Panc1 (cell line): Measurements from ENCODE around the gene ADAM12. TPM values are rescaled to one million over a fixed set of nuclear protein-coding genes. Genes with fewer than 3 reads are reported as not detected.
"Not testable (repeated sequence)": the region's sequence is repeated elsewhere in the genome, so short reads cannot be mapped to it uniquely, and the experiment has no call there.

Source experiments
- ATAC-seq: fragments of 200-7000 bp; cut with Tn5 transposase; 2 replicates; pipeline ENCODE4 v1.9.1; 2020; ENCODE audit warnings: mild to moderate bottlenecking, moderate library complexity
- BruUV-seq: library from RNA; stranded (reverse); fragments of 400-500 nt; replicated peaks from 2 replicates; lab custom pipeline; 2021; lab: Mats Ljungman, UMichigan
- CTCF ChIA-PET: fragments of 300-600 bp; sonication (Branson Sonifier 250); formaldehyde crosslinking; loops from one replicate; lab custom pipeline; 2022; ENCODE audit warnings: antibody characterized with exemption; lab: Charles Lee
- POLR2A ChIA-PET: fragments of 300-600 bp; sonication (Branson Sonifier 250); formaldehyde crosslinking; loops from one replicate; lab custom pipeline; 2022; ENCODE audit warnings: antibody characterized with exemption; lab: Charles Lee
- DNase-seq: peaks from one replicate; pipeline ENCODE4 v3.0.0-alpha.2; 2010; ENCODE audit warnings: low read depth, low spot score
- H3K27ac ChIP-seq: 2 replicates; pipeline ENCODE4 v1.5.1; 2011; ENCODE audit warnings: mild to moderate bottlenecking, low read length, inconsistent platforms
- H3K27me3 ChIP-seq: fragments of 200-500 bp; sonication (Bioruptor generic); 2 replicates; pipeline ENCODE4 v1.6.0; 2014; ENCODE audit warnings: low read length, inconsistent platforms; ENCODE audit not compliant: control insufficient read depth, insufficient read depth
- H3K36me3 ChIP-seq: fragments of 200-500 bp; sonication (Bioruptor generic); 2 replicates; pipeline ENCODE4 v1.5.1; 2014; ENCODE audit warnings: inconsistent platforms, mild to moderate bottlenecking, low read length, moderate library complexity; ENCODE audit not compliant: control insufficient read depth, insufficient read depth
- H3K4me1 ChIP-seq: 2 replicates; pipeline ENCODE4 v1.5.1; 2011; ENCODE audit warnings: inconsistent platforms, mild to moderate bottlenecking, low read length, moderate library complexity; ENCODE audit not compliant: control insufficient read depth, insufficient read depth
- H3K4me3 ChIP-seq, 2 experiments: 2 replicates each; pipeline ENCODE4 v1.5.1; 2011 to 2012; ENCODE audit warnings: low read depth in 2 of 2, low read length in 2 of 2, mild to moderate bottlenecking in 2 of 2, inconsistent platforms in 1 of 2, moderate library complexity in 1 of 2
- H3K9me3 ChIP-seq: fragments of 200-500 bp; sonication (Bioruptor generic); 2 replicates; pipeline ENCODE4 v1.5.1; 2014; ENCODE audit warnings: low read depth, mild to moderate bottlenecking, inconsistent platforms, low read length, moderate library complexity; ENCODE audit not compliant: control insufficient read depth, insufficient read depth
- SIN3A ChIP-seq: IDR thresholded peaks from 2 replicates; pipeline ENCODE4 v1.6.1; 2012; ENCODE audit warnings: low read depth, mild to moderate bottlenecking, low read length, moderate library complexity, borderline replicate concordance; ENCODE audit not compliant: insufficient read depth
- in situ Hi-C: cut with HindIII; loops from 2 replicates; pipeline ENCODE4 v1.10.0; 2016; ENCODE audit warnings: low sequenced_read_pairs, low pct_unique_long_range_greater_than_20kb
- intact Hi-C: fragments of 100-400 bp; cut with micrococcal nuclease; formaldehyde crosslinking; loops from one replicate; pipeline ENCODE4 v1.10.0; 2022; ENCODE audit not compliant: unreplicated experiment
- total RNA-seq: library from RNA; stranded (reverse); gene quantifications from one replicate; pipeline ENCODE4 v1.2.1, GENCODE V29; 2021; ENCODE audit not compliant: unreplicated experiment
- TF ChIP-seq, protein P1 (sequence below), 2 experiments: IDR thresholded peaks; 2 replicates each; pipeline ENCODE4 v1.6.1; 2011 to 2012; ENCODE audit warnings: low read depth in 2 of 2, control low read depth in 1 of 2, low read length in 1 of 2, mild to moderate bottlenecking in 1 of 2, moderate library complexity in 1 of 2; ENCODE audit not compliant: insufficient read depth in 1 of 2
- TF ChIP-seq, protein P2 (sequence below): fragments of 450-650 bp; IDR thresholded peaks from 2 replicates; pipeline ENCODE4 v1.5.1; 2017; ENCODE audit warnings: mild to moderate bottlenecking

ADAM12 gene
- total RNA-seq, 1 experiment from 2014 or later, result 0.10 TPM

DNA sequence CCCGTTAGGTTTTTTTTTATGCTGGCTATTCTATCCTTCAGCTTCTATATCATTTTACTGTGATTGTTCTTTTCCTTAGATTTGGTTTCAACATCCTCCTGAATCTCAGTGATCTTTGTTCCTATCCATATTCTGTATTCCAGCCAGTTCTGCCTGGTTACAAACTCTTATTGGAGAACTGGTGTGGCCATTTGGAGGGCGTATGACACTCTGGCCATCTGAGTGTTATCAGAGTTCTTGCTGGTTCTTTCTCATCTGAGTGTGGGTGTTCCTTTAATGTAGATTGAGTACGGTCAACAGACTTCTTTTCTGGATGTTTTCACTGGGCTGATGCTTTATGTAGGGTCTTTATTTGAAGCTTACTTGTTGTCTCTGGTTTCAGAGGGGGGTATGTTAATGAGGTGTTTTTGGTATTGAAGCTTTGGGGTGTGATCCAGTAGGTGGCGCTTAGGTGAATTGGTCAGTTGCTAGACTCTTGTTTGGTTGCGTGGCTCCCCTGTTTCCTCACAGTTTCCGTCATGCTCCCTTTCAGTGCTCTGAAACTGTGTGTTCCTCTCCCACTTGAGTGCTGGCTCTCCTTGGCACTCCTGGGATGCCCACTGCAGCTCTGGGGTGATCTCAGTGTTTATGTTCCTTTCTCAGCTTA lies 411.2 kb downstream of the ADAM12 start:
- Histone ChIP-seq H3K4me1 (0 out of 2 replicates have a peak, but pooled peaks cover 3% of the 10 kb centered on the region), H3K27ac (no peak overlapping the region), H3K36me3 (no peaks in the 10 kb centered on the region), H3K27me3 (no peaks in the 10 kb centered on the region), H3K9me3 (no peaks in the 10 kb centered on the region), H3K4me3 (no peak overlapping the region)
- no TSS peak for BruUV-seq
- DNase-seq, result no peak
- intact Hi-C loops, result loop anchor here (10.0 kb wide), 1 partner anchor 112 kb away; no protein-coding TSS in a partner anchor
- ATAC-seq, result no peak
- ChIA-PET CTCF (no interaction called here), POLR2A (interaction anchor here (0.5 kb wide), 1 partner anchor 43 kb away, joined by 11 read pairs; no protein-coding TSS in a partner anchor)
- TF ChIP-seq, protein P1, sequence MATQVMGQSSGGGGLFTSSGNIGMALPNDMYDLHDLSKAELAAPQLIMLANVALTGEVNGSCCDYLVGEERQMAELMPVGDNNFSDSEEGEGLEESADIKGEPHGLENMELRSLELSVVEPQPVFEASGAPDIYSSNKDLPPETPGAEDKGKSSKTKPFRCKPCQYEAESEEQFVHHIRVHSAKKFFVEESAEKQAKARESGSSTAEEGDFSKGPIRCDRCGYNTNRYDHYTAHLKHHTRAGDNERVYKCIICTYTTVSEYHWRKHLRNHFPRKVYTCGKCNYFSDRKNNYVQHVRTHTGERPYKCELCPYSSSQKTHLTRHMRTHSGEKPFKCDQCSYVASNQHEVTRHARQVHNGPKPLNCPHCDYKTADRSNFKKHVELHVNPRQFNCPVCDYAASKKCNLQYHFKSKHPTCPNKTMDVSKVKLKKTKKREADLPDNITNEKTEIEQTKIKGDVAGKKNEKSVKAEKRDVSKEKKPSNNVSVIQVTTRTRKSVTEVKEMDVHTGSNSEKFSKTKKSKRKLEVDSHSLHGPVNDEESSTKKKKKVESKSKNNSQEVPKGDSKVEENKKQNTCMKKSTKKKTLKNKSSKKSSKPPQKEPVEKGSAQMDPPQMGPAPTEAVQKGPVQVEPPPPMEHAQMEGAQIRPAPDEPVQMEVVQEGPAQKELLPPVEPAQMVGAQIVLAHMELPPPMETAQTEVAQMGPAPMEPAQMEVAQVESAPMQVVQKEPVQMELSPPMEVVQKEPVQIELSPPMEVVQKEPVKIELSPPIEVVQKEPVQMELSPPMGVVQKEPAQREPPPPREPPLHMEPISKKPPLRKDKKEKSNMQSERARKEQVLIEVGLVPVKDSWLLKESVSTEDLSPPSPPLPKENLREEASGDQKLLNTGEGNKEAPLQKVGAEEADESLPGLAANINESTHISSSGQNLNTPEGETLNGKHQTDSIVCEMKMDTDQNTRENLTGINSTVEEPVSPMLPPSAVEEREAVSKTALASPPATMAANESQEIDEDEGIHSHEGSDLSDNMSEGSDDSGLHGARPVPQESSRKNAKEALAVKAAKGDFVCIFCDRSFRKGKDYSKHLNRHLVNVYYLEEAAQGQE (IDR thresholded peaks at IDR 0.05; ENCODE audit: insufficient read depth in 1 of 2, low read depth in 2 of 2, low read length in 1 of 2), result no peak
- TF ChIP-seq, protein P2, sequence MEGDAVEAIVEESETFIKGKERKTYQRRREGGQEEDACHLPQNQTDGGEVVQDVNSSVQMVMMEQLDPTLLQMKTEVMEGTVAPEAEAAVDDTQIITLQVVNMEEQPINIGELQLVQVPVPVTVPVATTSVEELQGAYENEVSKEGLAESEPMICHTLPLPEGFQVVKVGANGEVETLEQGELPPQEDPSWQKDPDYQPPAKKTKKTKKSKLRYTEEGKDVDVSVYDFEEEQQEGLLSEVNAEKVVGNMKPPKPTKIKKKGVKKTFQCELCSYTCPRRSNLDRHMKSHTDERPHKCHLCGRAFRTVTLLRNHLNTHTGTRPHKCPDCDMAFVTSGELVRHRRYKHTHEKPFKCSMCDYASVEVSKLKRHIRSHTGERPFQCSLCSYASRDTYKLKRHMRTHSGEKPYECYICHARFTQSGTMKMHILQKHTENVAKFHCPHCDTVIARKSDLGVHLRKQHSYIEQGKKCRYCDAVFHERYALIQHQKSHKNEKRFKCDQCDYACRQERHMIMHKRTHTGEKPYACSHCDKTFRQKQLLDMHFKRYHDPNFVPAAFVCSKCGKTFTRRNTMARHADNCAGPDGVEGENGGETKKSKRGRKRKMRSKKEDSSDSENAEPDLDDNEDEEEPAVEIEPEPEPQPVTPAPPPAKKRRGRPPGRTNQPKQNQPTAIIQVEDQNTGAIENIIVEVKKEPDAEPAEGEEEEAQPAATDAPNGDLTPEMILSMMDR, result peak; percentile 67
- TF ChIP-seq SIN3A, result no peak
- in situ Hi-C loops, result no loop called here

DNA sequence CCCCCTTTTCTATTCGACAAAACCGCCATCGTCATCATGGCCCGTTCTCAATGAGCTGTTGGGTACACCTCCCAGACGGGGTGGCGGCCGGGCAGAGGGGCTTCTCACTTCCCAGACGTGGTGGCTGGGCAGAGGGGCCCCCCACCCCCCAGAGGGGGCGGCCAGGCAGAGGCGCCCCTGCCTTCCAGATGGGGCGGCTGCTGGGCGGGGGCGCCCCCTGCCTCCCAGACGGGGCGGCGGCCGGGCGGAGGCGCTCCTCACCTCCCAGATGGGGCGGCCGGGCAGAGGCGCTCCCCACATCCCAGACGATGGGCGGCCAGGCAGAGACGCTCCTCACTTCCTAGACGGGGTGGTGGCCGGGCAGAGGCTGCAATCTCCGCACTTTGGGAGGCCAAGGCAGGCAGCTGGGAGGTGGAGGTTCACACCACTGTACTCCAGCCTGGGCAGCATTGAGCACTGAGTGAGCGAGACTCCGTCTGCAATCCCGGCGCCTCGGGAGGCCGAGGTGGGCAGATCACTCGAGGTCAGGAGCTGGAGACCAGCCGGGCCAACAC lies 418.1 kb downstream of the ADAM12 start:
- H3K4me1 ChIP-seq, CTCF ChIA-PET, in situ Hi-C loops, H3K27me3 ChIP-seq, ATAC-seq, H3K27ac ChIP-seq, POLR2A ChIA-PET, DNase-seq, H3K36me3 ChIP-seq, BruUV-seq, H3K4me3 ChIP-seq, H3K9me3 ChIP-seq: not testable (repeated sequence)
- intact Hi-C loops, result loop anchor here (10.0 kb wide), 1 partner anchor 105 kb away; no protein-coding TSS in a partner anchor

DNA sequence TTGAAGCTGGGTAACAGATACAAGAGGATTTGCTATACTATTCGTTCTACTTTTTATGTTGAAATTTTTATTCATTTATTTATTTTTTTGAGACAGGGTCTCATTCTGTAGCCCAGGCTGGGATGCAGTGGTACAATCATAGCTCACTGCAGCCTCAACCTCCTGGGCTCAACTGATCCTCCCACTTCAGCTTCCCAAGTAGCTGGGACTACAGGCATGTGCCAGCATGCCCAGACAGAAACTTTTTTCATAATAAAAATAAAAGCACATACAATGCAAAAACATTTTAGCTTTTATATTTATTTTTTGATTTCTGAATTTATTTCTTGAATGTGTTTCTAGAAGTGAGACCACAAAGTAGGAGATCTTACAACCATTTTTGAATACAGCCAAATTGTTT lies 420.7 kb downstream of the ADAM12 start:
- ATAC-seq (no peak), DNase-seq (no peak)
- intact Hi-C loops, result no loop called here
- no peaks in the 10 kb centered on the region for H3K27me3 ChIP-seq
- TF ChIP-seq, protein P2, result no peak
- H3K4me3 ChIP-seq, result no peak overlapping the region
- no peaks in the 10 kb centered on the region for H3K36me3 ChIP-seq
- H3K9me3 ChIP-seq, result no peaks in the 10 kb centered on the region
- H3K27ac ChIP-seq, result no peak overlapping the region
- ChIA-PET POLR2A (no interaction called here), CTCF (no interaction called here)
- H3K4me1 ChIP-seq, result no peaks in the 10 kb centered on the region
- BruUV-seq, result no TSS peak
- in situ Hi-C loops, result no loop called here
